Caco-2 (cell line): Measurements from ENCODE around the gene TMEM170B. TPM values are rescaled to one million over a fixed set of nuclear protein-coding genes. Genes with fewer than 3 reads are reported as not detected.
A peak's percentile ranks its signal among the peaks of the same experiment; 100 is the strongest.

Source experiments
- BruUV-seq: library from RNA; stranded (reverse); fragments of 400-500 nt; replicated peaks from 2 replicates; lab custom pipeline; 2021; lab: Mats Ljungman, UMichigan
- CTCF ChIA-PET: fragments of 300-600 bp; sonication (Branson Sonifier 250); formaldehyde crosslinking; loops from one replicate; lab custom pipeline; 2022; ENCODE audit warnings: antibody characterized with exemption; lab: Charles Lee
- POLR2A ChIA-PET: fragments of 300-600 bp; sonication (Branson Sonifier 250); formaldehyde crosslinking; loops from one replicate; lab custom pipeline; 2022; ENCODE audit warnings: antibody characterized with exemption; lab: Charles Lee
- DNase-seq, 2 experiments: peaks; one replicate each; pipeline versions ENCODE4 v3.0.0 to v3.0.0-alpha.2; 2020 to 2022
- H3K27me3 ChIP-seq: replicated peaks from 2 replicates; pipeline ENCODE4 v1.6.0; 2011; ENCODE audit warnings: low read length; ENCODE audit not compliant: control insufficient read depth, insufficient read depth
- H3K36me3 ChIP-seq: 2 replicates; pipeline ENCODE4 v1.5.1; 2011; ENCODE audit warnings: low read length; ENCODE audit not compliant: control insufficient read depth, insufficient read depth
- H3K4me1 ChIP-seq: fragments of 250-450 bp; sonication (Bioruptor Pico); 2 replicates; pipeline ENCODE4 v1.5.1; 2020; ENCODE audit warnings: mild to moderate bottlenecking
- H3K4me3 ChIP-seq: 2 replicates; pipeline ENCODE4 v1.5.1; 2011; ENCODE audit warnings: low read depth, mild to moderate bottlenecking, control low read depth, low read length
- H3K9me3 ChIP-seq: fragments of 250-450 bp; sonication (Bioruptor Pico); 2 replicates; pipeline ENCODE4 v1.5.1; 2020; ENCODE audit warnings: mild to moderate bottlenecking, moderate library complexity
- H3K27ac Mint-ChIP-seq: one replicate; pipeline ENCODE4 v1.8.0; 2022; ENCODE audit warnings: mixed read lengths; ENCODE audit not compliant: unreplicated experiment
- H3K27me3 Mint-ChIP-seq: one replicate; pipeline ENCODE4 v1.8.0; 2022; ENCODE audit warnings: mixed read lengths; ENCODE audit not compliant: insufficient read depth, unreplicated experiment
- H3K36me3 Mint-ChIP-seq: one replicate; pipeline ENCODE4 v1.8.0; 2022; ENCODE audit warnings: mild to moderate bottlenecking, mixed read lengths; ENCODE audit not compliant: insufficient read depth, unreplicated experiment
- H3K4me1 Mint-ChIP-seq: one replicate; pipeline ENCODE4 v1.8.0; 2022; ENCODE audit warnings: low read depth, mixed read lengths; ENCODE audit not compliant: unreplicated experiment
- H3K4me3 Mint-ChIP-seq: one replicate; pipeline ENCODE4 v1.8.0; 2022; ENCODE audit warnings: mild to moderate bottlenecking, moderate library complexity, mixed read lengths; ENCODE audit not compliant: unreplicated experiment
- H3K9me3 Mint-ChIP-seq: one replicate; pipeline ENCODE4 v1.8.0; 2022; ENCODE audit warnings: mixed read lengths; ENCODE audit not compliant: unreplicated experiment
- CTCF ChIP-seq, 2 experiments: fragments of 200-600 bp in 1 of 2; IDR thresholded peaks; 1 replicate in 1 of 2; 2 replicates in 1 of 2; pipeline versions ENCODE4 v1.5.1 to v1.8.0; 2011 to 2022; ENCODE audit warnings: antibody characterized with exemption in 1 of 2, control low read depth in 1 of 2, inconsistent platforms in 1 of 2, low read depth in 1 of 2, low read length in 1 of 2, mild to moderate bottlenecking in 1 of 2, moderate library complexity in 1 of 2; ENCODE audit not compliant: insufficient read depth in 1 of 2, severe bottlenecking in 1 of 2, unreplicated experiment in 1 of 2
- intact Hi-C: fragments of 100-400 bp; cut with micrococcal nuclease; formaldehyde crosslinking; loops from one replicate; pipeline ENCODE4 v1.10.0; 2022; ENCODE audit not compliant: unreplicated experiment
- total RNA-seq: library from RNA; stranded (reverse); gene quantifications from 2 replicates; pipeline ENCODE4 v1.2.3, GENCODE V29; 2022

TMEM170B gene
- total RNA-seq, 1 experiment from 2014 or later: 4.0 TPM

DNA sequence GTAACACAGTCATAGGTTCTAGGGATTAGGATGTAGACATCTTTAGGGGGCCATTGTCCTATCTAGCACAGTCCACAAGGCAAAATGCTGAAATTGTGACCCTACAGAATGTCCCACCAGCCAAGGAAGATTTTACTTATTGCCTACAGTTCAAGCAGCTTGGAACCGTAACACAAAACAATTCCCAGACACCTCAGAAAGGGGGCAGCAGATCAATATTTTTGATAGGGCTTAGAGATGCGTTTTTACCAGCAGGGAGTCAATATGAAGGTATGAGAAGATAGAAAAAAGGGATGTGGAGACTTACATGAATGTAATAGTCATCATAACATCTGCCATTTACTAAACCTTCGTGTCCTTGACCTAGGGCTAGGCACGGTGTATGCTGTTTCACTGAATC lies 81.0 kb downstream of the TMEM170B start:
- CTCF ChIA-PET: interaction anchor here (0.6 kb wide), 1 partner anchor 579 kb away, joined by 3 read pairs; no protein-coding TSS in a partner anchor
- no peaks in the 10 kb centered on the region for H3K36me3 Mint-ChIP-seq
- H3K27me3 Mint-ChIP-seq: no peaks in the 10 kb centered on the region
- no peak overlapping the region for H3K4me3 Mint-ChIP-seq
- Histone ChIP-seq H3K4me3 (no peak overlapping the region), H3K27me3 (no peaks in the 10 kb centered on the region), H3K4me1 (peaks cover 13% of the 10 kb centered on the region), H3K36me3 (no peaks in the 10 kb centered on the region), H3K9me3 (no peaks in the 10 kb centered on the region)
- intact Hi-C loops: no loop called here
- no peaks in the 10 kb centered on the region for H3K9me3 Mint-ChIP-seq
- H3K27ac Mint-ChIP-seq: no peak overlapping the region
- TF ChIP-seq CTCF (IDR thresholded peaks at IDR 0.05; ENCODE audit: insufficient read depth in 1 of 2, low read depth in 1 of 2, low read length in 1 of 2, severe bottlenecking in 1 of 2, unreplicated experiment in 1 of 2): peak; percentile 31 to 35
- DNase-seq: peak in 1 of 2 experiments; percentile 21
- BruUV-seq: no TSS peak
- H3K4me1 Mint-ChIP-seq: no peaks in the 10 kb centered on the region
- POLR2A ChIA-PET: no interaction called here

DNA sequence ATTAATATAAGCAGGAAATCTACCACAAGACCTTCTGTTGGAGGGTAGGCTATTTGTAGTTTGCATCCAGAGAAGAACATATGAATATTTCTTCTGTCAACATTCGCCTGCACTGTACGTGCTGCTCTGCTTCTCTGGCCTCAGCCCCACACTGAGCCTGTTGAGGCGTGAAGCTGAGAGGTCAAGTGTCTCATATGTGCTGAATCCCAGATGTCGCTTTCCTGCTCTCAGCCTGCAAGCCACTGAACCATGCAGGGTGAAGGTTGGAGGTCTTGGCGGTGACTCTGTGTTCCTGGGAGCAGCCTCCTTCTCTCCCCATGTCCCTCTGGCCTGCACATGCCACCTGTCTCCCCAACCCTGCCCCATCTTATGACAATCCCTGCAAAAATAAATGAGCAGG lies 83.6 kb downstream of the TMEM170B start:
- Mint-ChIP-seq H3K4me1 (no peaks in the 10 kb centered on the region), H3K27ac (no peak overlapping the region), H3K27me3 (no peaks in the 10 kb centered on the region), H3K9me3 (no peaks in the 10 kb centered on the region), H3K4me3 (no peak overlapping the region), H3K36me3 (no peaks in the 10 kb centered on the region)
- no peaks in the 10 kb centered on the region for H3K36me3 ChIP-seq
- H3K27me3 ChIP-seq: no peaks in the 10 kb centered on the region
- no peak for DNase-seq
- CTCF ChIA-PET: no interaction called here
- H3K9me3 ChIP-seq: no peaks in the 10 kb centered on the region
- TF ChIP-seq CTCF (IDR thresholded peaks at IDR 0.05; ENCODE audit: insufficient read depth in 1 of 2, low read depth in 1 of 2, low read length in 1 of 2, severe bottlenecking in 1 of 2, unreplicated experiment in 1 of 2): no peak
- H3K4me1 ChIP-seq: no peaks in the 10 kb centered on the region
- POLR2A ChIA-PET: no interaction called here
- H3K4me3 ChIP-seq: no peak overlapping the region
- intact Hi-C loops: no loop called here
- no TSS peak for BruUV-seq

- CTCF ChIA-PET: interaction anchor here (0.6 kb wide), 1 partner anchor 618 kb away, joined by 3 read pairs; no protein-coding TSS in a partner anchor
- Mint-ChIP-seq H3K4me1 (no peaks in the 10 kb centered on the region), H3K4me3 (no peak overlapping the region), H3K36me3 (no peaks in the 10 kb centered on the region), H3K27me3 (no peaks in the 10 kb centered on the region), H3K9me3 (no peaks in the 10 kb centered on the region), H3K27ac (no peak overlapping the region)
- no TSS peak for BruUV-seq
- Histone ChIP-seq H3K4me3 (no peak overlapping the region), H3K27me3 (no peaks in the 10 kb centered on the region), H3K36me3 (no peaks in the 10 kb centered on the region), H3K4me1 (no peaks in the 10 kb centered on the region), H3K9me3 (no peaks in the 10 kb centered on the region)
- POLR2A ChIA-PET: no interaction called here
- no peak for TF ChIP-seq CTCF (IDR thresholded peaks at IDR 0.05; ENCODE audit: insufficient read depth in 1 of 2, low read depth in 1 of 2, low read length in 1 of 2, severe bottlenecking in 1 of 2, unreplicated experiment in 1 of 2)
- intact Hi-C loops: no loop called here
- DNase-seq: no peak
Observed at GRCh38 chr6:11622156-11622555, 84.6 kb downstream of the TMEM170B start.
